Activated gamma-delta T cell treated with anti-CD3 and anti-CD28 coated beads, Interleukin-2, amount 50 U/mL, for 16 hours (primary cell): ENCODE results near the gene RNPS1.

Experiments used
- DNase-seq: peaks from one replicate; pipeline ENCODE4 v3.0.0-alpha.2; 2020; ENCODE audit warnings: low read depth

The RNPS1 gene

DNA sequence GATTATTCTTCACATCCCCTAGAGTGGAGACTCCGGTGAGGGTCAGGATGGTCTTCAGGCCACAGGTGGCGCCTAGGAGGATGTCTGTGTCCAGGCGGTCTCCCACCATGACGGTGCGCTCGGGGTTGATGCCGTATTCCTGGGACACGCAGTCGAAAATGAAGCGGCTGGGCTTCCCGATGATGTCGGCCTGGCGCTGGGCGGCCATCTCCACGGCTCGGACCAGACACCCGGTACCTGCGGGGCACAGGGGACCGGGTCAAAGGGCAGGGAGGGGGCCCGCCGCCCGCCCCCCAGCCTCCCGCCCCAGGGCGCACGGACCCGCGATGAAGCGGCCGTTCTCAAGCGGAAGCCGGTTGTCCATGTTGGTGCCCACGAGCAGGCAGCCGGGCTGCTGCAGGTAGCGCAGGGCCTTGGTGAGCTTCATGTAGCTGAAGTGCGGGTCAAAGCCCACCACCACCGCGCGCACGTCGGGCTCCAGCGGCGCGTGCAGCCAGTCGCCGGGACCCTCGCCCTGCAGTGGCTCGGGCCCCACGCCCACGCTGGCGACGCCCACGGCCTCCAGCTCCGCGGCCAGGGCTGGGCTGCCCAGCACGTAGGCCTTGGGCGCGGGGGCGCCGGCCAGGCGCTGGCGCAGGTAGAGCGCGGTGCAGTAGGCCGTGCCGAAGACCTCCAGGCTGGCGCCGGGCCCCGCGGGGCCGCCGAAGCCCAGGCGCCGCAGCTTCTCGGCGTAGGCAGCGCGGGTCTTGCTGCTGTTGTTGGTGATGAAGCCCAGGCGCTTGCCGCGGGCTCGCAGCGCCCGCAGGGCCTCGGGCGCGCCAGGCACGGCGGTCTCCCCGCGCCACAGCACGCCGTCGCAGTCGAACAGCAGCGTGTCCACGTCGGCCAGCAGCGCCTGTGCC, 53.9 kb downstream of the RNPS1 start:
- no peak for DNase-seq

DNA sequence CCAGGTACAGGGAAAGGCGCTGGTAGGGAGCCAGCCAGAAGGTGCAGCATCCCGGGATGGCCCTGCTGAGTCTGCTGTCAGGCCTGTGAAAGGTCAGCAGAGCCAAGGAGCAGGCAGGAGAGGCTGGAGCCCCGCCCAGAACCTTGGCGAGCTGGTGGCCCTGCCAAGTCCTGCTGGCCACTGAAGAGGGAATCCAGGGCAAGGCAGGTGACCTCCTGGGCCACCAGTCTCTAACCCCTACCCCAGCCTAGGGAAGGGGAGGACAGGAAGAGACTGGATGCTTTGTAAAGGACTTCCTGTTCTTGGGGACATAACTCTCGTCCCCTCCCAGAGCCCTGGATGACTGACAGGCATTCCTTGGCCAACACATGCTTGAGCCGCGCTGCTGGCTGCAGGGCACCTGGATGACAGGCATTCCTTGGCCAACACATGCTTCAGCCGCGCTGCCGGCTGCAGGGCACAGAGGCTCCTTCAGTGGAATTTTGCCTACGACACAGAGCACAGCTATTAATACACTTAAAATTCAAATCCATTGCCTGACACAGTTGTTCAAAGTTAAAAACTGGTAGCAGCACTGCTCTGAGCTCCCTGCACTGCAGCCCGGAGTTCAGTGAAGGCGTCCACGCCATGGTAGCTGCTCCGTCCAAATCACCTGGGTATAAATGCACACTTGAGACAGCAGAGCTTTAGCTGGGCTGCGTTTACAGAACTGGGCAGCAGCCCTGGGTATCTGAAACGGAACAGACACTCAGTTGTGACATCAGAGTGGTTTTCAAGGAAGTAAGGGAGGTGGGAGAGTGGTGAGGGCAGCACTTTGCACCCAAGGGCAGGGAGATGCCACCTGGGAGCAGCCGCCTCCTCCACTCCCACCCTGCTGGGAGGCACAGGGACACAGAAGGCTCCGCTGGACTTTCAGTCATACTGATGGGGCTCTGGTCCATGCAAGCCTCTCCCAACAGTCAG, 55.3 kb downstream of the RNPS1 start:
- DNase-seq, result no peak

DNA sequence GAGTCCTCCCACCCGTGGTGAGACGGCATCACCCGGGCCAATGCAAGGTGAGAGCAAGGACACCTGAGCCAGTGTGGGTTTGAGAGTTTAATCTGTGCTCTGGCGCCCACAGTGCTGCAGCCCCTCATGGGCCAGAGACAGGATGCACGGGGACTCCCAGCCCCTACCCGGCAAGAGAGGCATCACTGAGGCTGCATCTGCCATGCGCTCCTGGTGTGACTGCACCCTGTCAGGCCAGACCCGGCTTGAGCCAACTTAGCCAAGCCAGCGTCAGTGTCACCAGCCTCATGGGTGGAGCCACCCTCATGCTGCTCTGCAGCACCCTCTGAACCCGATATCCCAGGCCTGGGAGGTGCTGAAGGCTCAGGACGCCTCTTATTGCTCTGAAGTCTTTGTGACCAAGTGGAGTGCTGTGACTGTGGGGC, 56.0 kb downstream of the RNPS1 start:
- no peak for DNase-seq

DNA sequence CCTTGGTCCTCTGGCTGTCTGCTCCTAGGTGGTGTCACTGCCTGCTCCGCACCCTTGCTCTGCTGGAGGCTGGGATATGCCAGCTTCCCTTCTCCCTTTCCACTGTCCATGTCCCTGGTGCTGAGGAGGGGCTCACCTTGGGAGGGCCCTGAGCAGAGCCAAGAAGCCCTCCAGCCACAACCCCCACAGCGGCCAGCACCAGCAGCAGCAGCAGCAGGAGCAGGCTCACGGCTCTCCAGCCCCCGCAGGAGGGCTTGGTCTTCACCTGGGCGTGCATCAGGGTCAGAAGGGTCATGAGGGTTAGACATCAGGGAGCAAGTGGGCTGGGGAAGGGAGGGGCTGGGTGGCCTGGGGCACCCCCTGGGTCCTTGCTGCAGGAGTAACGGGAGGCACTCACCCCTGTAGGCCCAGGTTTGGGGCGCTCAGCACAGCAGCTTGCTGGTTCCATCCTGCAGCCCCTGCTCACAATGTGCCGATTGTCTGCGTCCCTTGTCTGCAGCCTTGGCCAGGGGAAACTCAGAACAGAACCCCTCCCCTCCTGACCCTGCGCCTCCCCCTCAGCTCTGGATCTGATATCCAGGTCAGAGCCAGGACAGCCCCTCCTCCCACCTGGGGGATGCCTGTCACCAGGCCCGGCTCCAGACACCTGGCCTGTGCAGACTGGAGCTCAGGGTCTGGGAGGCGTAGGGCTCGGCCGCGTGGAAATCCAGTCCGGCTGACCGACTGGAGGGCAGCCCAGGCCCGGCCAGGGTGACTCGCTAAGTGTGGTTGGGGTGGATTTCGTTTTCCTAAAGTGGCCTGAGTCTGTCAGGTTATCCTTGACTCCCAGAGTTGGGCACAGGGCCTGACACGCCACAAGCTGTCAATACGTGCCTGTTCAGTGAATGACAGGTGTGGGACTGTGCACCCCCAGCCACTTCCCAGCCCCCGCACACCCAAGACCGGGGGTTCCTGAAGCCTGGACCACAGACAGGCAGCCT, 57.2 kb downstream of the RNPS1 start, which contains the start of gene BRICD5:
Gene BRICD5, minus strand, starts transcription at position 478 of the 980 bp plus-strand sequence. Its CDS starts 30 bp downstream, at position 448.
- DNase-seq, result no peak

DNA sequence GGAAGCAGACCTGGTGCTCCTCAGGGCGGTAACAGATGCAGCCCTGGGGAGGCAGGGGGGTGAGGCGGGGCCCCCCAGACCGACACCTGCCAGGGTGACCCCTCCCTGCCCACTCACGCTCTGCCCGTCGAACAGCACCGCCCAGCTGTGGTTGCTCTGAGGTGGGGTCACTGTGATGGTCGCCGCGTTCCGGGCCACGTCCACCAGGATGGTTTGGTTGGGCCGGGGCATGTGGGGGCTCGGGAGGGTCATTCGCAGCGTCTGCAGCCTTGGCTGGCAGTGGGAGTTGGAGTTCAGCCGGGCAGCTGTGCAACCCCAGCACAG, 58.0 kb downstream of the RNPS1 start:
- no peak for DNase-seq

DNA sequence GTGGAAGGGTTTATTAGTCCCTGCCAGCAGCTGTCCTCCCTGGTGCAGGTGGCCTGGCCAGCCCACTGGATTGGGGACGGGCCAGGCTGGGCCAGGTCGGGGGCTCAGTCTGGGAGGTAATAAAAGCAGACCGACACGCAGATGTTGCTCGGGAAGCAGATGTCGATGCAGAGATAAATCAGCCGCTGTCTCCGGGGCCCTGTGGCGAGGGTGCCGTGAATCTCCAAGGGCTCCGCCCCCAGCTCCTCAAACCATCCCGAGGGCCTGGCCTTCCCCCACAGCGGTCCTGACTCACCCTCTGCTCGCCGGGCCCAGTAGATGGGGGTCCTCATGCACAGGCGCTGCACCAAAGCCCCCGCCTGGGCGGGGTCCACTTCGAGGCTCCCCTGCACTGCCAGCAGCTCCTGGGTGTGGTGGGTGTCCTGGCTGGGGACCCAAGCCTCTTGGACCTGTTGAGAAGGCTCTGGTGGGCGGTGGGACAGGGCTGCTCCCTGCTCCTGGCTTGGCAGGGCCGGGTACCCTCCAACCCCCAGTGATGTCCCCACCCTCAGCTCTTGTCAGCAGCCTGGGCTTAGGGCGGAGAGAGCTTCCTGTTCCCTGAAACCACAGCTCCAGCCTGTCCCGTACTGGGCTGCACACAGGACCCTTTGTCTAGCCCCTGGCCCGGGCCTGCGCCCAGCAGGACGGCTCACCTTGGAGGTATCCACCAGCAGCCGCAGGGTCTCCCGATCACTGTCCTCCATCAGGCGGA, 58.5 kb downstream of the RNPS1 start:
- no peak for DNase-seq

DNA sequence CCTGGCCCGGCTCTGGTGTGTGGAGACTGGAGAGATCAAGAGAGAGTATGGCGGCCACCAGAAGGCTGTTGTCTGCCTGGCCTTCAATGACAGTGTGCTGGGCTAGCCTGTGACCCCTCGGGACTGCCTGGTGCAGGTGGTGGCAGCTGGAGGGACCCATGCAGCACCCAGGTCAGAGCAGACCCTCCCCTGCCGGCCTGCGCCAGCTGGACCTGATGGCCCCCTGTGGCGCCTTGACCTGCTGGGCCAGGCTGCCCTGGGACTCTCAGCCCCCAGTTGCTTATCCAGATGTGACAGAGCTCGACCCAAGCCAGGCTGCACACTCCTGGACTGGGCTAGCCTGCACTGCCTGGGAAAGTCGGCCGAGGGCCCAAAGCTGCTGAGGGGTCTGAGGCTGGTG, 59.2 kb downstream of the RNPS1 start:
- DNase-seq, result no peak

DNA sequence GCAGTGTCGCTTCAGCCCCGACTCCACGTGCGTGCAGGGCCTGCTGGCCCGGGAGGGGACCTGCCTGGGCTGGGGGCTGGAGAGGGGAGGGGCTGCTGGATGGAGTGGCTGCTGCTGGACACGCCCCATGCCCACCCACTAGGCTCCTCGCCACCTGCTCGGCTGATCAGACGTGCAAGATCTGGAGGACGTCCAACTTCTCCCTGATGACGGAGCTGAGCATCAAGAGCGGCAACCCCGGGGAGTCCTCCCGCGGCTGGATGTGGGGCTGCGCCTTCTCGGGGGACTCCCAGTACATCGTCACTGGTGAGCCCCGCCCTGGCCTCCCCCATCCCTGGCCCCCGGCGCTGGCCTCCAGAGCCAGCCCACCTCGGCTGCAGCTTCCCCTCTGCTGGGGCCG, 59.6 kb downstream of the RNPS1 start:
- DNase-seq, result no peak

DNA sequence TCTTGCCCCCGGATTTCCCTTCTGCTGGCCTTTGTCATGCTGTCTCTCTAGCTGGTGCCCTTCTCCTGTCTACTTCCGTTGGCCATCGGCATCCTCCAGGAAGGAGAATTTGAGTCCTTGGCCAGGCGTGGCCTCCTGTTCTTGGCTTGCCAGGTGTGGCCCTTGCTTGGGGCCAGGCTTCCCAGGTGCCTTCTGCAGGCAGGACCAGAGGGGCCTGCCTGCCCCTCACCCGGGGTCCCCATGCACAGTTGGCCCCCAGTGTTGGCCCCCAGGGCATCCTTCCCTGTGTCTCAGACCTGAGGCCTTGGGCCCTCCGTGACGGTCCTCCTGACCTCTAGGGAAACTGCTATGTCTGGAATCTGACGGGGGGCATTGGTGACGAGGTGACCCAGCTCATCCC, 60.1 kb downstream of the RNPS1 start:
- DNase-seq, result no peak

DNA sequence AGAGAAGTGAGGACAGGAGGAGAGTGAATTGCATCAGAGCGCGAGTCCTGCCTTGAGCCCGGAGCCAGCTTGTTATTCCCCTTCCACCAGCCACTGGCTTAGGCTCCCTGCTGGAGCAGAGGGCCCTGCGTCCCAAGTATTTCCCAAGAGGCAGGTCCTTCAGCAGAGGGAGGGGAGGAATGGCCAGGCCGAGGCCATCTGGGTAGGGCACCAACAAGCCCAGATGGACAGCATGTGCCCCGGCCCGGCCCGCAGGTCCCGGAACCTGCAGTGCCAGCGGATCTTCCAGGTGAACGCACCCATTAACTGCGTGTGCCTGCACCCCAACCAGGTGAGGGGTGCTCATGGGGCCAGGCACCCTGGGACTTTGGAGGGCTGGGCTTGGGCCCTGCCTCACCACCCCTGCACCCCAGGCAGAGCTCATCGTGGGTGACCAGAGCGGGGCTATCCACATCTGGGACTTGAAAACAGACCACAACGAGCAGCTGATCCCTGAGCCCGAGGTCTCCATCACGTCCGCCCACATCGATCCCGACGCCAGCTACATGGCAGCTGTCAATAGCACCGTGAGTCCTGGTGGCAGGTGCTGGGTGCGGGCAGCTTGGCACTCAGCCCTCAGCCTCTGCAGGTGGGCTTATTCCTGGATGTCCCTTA, 61.0 kb downstream of the RNPS1 start:
- DNase-seq, result no peak

DNA sequence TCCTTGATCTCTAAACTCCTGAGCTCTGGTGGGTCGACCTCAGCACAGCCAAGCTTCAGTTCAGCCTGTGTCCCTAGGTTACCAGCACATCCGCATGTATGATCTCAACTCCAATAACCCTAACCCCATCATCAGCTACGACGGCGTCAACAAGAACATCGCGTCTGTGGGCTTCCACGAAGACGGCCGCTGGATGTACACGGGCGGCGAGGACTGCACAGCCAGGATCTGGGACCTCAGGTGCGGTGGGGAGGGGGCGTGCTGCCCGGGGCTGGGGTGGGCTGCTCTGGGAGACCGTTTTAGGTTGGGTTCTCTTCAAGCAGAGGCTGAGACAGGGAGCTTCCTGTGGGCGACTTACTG, 61.5 kb downstream of the RNPS1 start:
- DNase-seq, result no peak

DNA sequence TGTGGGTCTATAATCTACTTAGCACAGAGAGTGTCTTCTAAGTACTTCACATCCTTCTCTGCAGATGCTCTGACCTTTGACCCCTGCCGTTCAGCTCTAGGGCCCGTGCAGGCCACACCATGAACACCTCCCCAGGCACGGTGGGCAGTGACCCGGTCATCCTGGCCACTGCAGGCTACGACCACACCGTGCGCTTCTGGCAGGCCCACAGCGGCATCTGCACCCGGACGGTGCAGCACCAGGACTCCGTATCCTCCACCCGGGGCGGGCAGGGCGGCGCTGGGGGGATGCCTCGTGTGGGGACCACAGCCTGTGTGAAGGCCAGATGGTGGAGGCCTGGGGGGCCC, 62.0 kb downstream of the RNPS1 start:
- DNase-seq, result no peak

DNA sequence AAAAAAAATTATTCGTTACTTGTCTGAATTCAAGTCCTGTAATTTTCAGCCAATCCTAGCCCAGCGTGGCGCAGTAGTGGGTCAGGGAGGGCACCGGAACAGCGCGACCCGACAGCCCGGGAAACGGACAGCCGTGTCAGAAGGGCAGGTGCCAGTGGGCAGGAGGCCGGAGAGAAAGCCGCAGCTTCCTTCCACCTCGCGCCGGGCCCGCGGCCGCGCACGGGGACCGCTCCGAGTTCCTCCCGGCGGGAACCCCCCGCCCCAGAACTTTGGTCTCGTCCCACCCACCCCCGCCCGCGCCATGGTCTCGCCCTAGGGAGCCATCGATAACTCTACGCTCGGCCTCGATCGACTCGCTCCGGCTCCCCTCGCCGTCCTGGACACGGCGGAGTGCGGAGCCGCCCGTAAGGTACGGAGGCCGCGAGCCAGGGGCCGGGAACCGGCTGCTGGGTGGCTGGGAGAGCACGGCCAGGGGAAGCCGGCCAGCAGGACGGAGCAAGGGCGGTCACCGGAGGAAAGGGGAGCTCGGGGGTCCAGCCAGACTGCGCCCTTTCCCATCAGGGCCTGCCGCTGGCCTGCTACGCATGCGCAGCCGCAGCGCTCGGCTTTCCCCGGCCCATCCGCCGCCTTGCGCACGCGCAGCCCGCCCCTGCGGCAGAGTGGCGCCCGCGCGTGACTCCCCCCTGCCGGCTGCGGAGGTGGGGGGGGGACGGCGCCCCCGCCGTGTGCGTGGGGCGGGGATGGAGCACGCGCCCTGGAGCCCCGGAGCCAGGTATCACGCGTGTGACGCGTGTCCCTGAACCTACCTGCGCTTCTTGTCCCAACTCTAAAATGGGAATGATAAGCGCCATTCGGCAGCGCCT, 62.6 kb downstream of the RNPS1 start, which contains the start of gene MLST8:
Gene MLST8, plus strand, starts transcription at position 351 of the 863 bp plus-strand sequence. CDS start 632 bp downstream, outside the sequence.
- peak; percentile 81 for DNase-seq

DNA sequence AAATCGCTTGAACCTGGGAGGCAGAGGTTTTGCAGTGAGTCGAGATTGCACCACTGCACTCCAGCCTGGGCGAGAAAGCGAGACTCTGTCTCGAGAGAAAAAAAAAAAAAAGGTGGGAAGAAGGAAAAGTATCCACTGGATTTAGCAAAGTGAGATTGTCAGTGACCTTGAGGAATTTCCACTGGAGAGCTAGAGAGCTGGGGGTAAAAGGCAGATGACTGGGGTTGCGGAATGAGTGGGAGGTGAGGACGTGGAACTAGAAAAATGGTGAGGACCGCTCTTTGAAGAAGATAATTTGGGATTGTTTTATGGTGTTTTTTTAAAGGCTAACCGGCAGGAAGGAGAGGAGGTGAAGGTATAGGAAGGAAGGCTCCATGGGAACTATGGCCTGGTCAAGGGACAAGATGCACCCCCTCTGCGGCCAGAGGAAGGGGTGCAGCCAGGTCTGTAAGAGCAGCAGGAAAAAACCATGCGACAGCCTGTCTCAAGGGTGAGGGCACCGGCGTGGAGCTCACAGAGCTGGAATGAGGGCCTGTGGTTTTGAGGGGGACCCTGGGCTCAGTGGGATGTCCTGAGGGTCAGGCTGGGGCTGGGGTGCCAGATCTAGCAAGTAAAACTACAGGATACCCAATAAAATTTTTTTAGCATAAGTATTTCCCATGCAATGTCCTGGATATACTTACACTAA, 63.4 kb downstream of the RNPS1 start:
- DNase-seq, result no peak
